OCI-LY3 (cell line): ENCODE results near the gene PTPN6.

Source experiments
- H2AFZ ChIP-seq: fragments of 200-600, 300-600 bp; shearing (Covaris generic); 2 replicates; pipeline ENCODE4 v1.6.0; 2014; ENCODE audit warnings: antibody characterized with exemption, low read depth, low read length
- H3K27ac ChIP-seq: fragments of 200-600, 300-600 bp; sonication (generic); 2 replicates; pipeline ENCODE4 v1.5.1; 2014; ENCODE audit warnings: mild to moderate bottlenecking, low read length, moderate library complexity, mixed read lengths
- H3K27me3 ChIP-seq: fragments of 200-600, 300-600 bp; sonication (generic); 2 replicates; pipeline ENCODE4 v1.6.1; 2014; ENCODE audit warnings: low read depth, low read length, mixed read lengths
- H3K36me3 ChIP-seq: fragments of 200-600, 300-600 bp; sonication (generic); replicated peaks from 2 replicates; pipeline ENCODE3; 2014; ENCODE audit warnings: low read depth, low read length, mixed read lengths
- H3K4me1 ChIP-seq: fragments of 300-600, 200-600 bp; sonication (generic); 2 replicates; pipeline ENCODE4 v1.6.1; 2014; ENCODE audit warnings: low read length, mixed read lengths
- H3K4me2 ChIP-seq: fragments of 200-600, 300-600 bp; sonication (generic); 2 replicates; pipeline ENCODE4 v1.6.1; 2014; ENCODE audit warnings: low read length, mixed read lengths
- H3K4me3 ChIP-seq: fragments of 300-600, 200-600 bp; sonication (generic); 2 replicates; pipeline ENCODE4 v1.5.1; 2014; ENCODE audit warnings: antibody characterized with exemption, mild to moderate bottlenecking, low read length, moderate library complexity
- H3K79me2 ChIP-seq: fragments of 300-600, 200-600 bp; shearing (Covaris generic); 2 replicates; pipeline ENCODE4 v1.6.1; 2014; ENCODE audit warnings: mild to moderate bottlenecking, low read length, mixed read lengths
- H3K9ac ChIP-seq: fragments of 300-600, 200-600 bp; shearing (Covaris generic); 2 replicates; pipeline ENCODE4 v1.6.0; 2014; ENCODE audit warnings: mild to moderate bottlenecking, low read length, moderate library complexity
- H3K9me3 ChIP-seq: fragments of 200-600, 300-600 bp; shearing (Covaris generic); 2 replicates; pipeline ENCODE4 v1.6.1; 2014; ENCODE audit warnings: low read length, mixed read lengths; ENCODE audit not compliant: insufficient read depth
- H4K20me1 ChIP-seq: fragments of 200-600, 300-600 bp; sonication (generic); 2 replicates; pipeline ENCODE4 v1.6.1; 2016; ENCODE audit warnings: low read length, mixed read lengths; ENCODE audit not compliant: insufficient read depth
- CTCF ChIP-seq: fragments of 200-600, 300-600 bp; sonication (generic); IDR thresholded peaks from 2 replicates; pipeline ENCODE4 v1.5.1; 2014; ENCODE audit warnings: antibody characterized with exemption, low read length, low read depth
- EZH2phosphoT487 ChIP-seq: fragments of 200-600 bp; shearing (Covaris generic); IDR thresholded peaks from 2 replicates; pipeline ENCODE4 v1.6.1; 2018; ENCODE audit warnings: antibody characterized with exemption, mixed run types, low read depth

The PTPN6 gene

GRCh38 chr12:6925239-6925539 is 26.0 kb upstream of the PTPN6 start:
- H2AFZ ChIP-seq = no peak overlapping the region
- H3K27ac ChIP-seq = no peak overlapping the region
- H3K36me3 ChIP-seq = peaks cover 21% of the 10 kb centered on the region
- H3K4me2 ChIP-seq = no peak overlapping the region
- H3K79me2 ChIP-seq = peaks cover 31% of the 10 kb centered on the region
- H3K9me3 ChIP-seq = no peaks in the 10 kb centered on the region
- no peak overlapping the region for H3K9ac ChIP-seq
- no peak for TF ChIP-seq EZH2phosphoT487
- TF ChIP-seq CTCF = no peak
- no peaks in the 10 kb centered on the region for H4K20me1 ChIP-seq
- no peak overlapping the region for H3K4me3 ChIP-seq
- H3K4me1 ChIP-seq = peaks cover 37% of the 10 kb centered on the region
- H3K27me3 ChIP-seq = no peaks in the 10 kb centered on the region

GRCh38 chr12:6925540-6926279 is 25.4 kb upstream of the PTPN6 start:
- Histone ChIP-seq H3K9ac (no peak overlapping the region), H3K27ac (no peak overlapping the region), H3K4me1 (peaks cover 37% of the 10 kb centered on the region), H3K36me3 (peaks cover 21% of the 10 kb centered on the region), H3K79me2 (peaks cover 33% of the 10 kb centered on the region), H2AFZ (no peak overlapping the region), H3K4me3 (no peak overlapping the region), H3K9me3 (no peaks in the 10 kb centered on the region), H3K4me2 (no peak overlapping the region), H4K20me1 (no peaks in the 10 kb centered on the region), H3K27me3 (no peaks in the 10 kb centered on the region)
- TF ChIP-seq CTCF (no peak), EZH2phosphoT487 (no peak)

GRCh38 chr12:6927379-6928021 is 23.7 kb upstream of the PTPN6 start, which contains the start of gene ATN1:
Gene ATN1, plus strand, starts transcription at chr12:6927959. Its CDS starts 6,043 bp downstream, at chr12:6934002.
- Histone ChIP-seq H3K36me3 (peaks cover 10% of the 10 kb centered on the region), H4K20me1 (no peaks in the 10 kb centered on the region), H3K27ac (peak within 1 kb of the TSS; percentile 66), H3K4me2 (peak within 1 kb of the TSS; percentile 95), H3K9ac (peak within 1 kb of the TSS; percentile 96), H2AFZ (peak within 1 kb of the TSS; percentile 99), H3K27me3 (no peaks in the 10 kb centered on the region), H3K79me2 (peaks cover 39% of the 10 kb centered on the region), H3K9me3 (no peaks in the 10 kb centered on the region), H3K4me1 (peaks cover 29% of the 10 kb centered on the region), H3K4me3 (peak within 1 kb of the TSS; percentile 100)
- TF ChIP-seq EZH2phosphoT487 = no peak
- no peak for TF ChIP-seq CTCF

- Histone ChIP-seq H3K9ac (peak overlapping the region; percentile 96), H3K9me3 (no peaks in the 10 kb centered on the region), H4K20me1 (no peaks in the 10 kb centered on the region), H3K4me2 (peak overlapping the region; percentile 94), H3K36me3 (peaks cover 10% of the 10 kb centered on the region), H3K79me2 (peaks cover 42% of the 10 kb centered on the region), H3K27ac (0 out of 2 replicates have a peak overlapping the region, but pooled peaks have one; percentile 5), H3K27me3 (no peaks in the 10 kb centered on the region), H2AFZ (no peak overlapping the region), H3K4me3 (peak overlapping the region; percentile 100), H3K4me1 (peaks cover 25% of the 10 kb centered on the region)
- no peak for TF ChIP-seq CTCF
- TF ChIP-seq EZH2phosphoT487 = no peak
Measured at GRCh38 chr12:6928022-6928702, 23.0 kb upstream of the PTPN6 start.
